ENCODE results near the gene ABCC3. TPM values are rescaled to one million over a fixed set of nuclear protein-coding genes. Genes with fewer than 3 reads are reported as not detected.

Gene ABCC3
- total and polyA plus RNA-seq, 2 of the 8 experiments (the other 6 are each of a cell fraction or from before 2014, with no cell fraction given) = 0.35 to 0.37 TPM

DNA sequence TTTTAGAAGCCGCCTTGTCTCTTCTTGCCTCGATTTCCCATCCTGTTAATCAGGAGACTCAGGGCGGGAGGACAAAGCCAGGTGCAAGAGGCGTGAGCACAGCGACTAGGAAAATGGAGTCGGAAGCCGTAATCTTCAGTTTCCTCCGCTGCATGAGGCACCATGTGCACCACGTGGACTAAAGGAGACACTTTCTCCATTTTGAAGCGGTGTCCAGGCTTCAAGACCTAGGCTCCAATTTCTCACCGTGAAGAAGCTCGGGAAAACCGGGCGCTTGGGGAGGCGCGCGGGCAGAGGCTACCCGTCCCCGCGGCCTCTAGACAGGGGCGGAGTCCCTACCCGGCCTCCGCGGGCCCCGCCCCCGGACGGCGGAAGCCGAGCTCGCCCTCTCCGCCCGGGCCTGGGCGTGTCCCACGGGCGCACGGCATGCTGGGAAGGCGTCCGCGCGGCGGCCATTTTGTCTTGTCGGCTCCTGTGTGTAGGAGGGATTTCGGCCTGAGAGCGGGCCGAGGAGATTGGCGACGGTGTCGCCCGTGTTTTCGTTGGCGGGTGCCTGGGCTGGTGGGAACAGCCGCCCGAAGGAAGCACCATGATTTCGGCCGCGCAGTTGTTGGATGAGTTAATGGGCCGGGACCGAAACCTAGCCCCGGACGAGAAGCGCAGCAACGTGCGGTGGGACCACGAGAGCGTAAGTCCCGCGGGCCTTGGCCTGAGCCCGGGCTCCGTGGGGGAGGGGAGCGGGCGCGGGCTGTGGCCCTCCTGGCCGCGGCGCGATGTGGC is 84.7 kb downstream of the ABCC3 start, which contains the start of gene LUC7L3 (continued):
- TF ChIP-seq SAP30 (IDR thresholded peaks at IDR 0.05; ENCODE audit: insufficient read depth, insufficient replicate concordance, low read length) = no peak

All from H1 (cell line).